Lung microvascular endothelial cell (primary cell): ENCODE data around the gene SRL. TPM values are rescaled to one million over a fixed set of nuclear protein-coding genes. Genes with fewer than 3 reads are reported as not detected.

Source experiments
- DNase-seq, 2 donors: peaks; one replicate each; pipeline versions ENCODE4 v3.0.0 to v3.0.0-alpha.2; 2010; ENCODE audit warnings: low read depth in 2 of 2
- total RNA-seq: library from RNA; depleted of rRNA; stranded (reverse); fragments of >200 nt; gene quantifications from 2 replicates; pipeline ENCODE4 v1.2.1, GENCODE V29; 2014

The SRL gene
- total RNA-seq: under 0.01 and 0.20 TPM in 2 replicates

- DNase-seq: no peak
Measured at GRCh38 chr16:4241928-4242283, at the start of gene SRL. Gene SRL (minus strand): TSS chr16:4242080. CDS start chr16:4242067, 13 bp downstream.

GRCh38 chr16:4290236-4290830 lies 48.5 kb upstream of the SRL start:
- DNase-seq: peak in 1 of 2 donors; percentile 42

- peak; percentile 50 to 64 for DNase-seq
Measured at GRCh38 chr16:4288148-4288921, 46.5 kb upstream of the SRL start.

GRCh38 chr16:4285167-4285566 lies 43.3 kb upstream of the SRL start:
- no peak for DNase-seq

- DNase-seq: no peak
Measured at GRCh38 chr16:4283939-4284338, 42.1 kb upstream of the SRL start.

- no peak for DNase-seq
Measured at GRCh38 chr16:4283441-4283840, 41.6 kb upstream of the SRL start.

GRCh38 chr16:4280625-4281024 lies 38.7 kb upstream of the SRL start:
- DNase-seq: no peak

- no peak for DNase-seq
Measured at GRCh38 chr16:4277987-4278513, 36.2 kb upstream of the SRL start.

GRCh38 chr16:4275861-4276260 lies 34.0 kb upstream of the SRL start:
- no peak for DNase-seq

GRCh38 chr16:4273858-4274311 lies 32.0 kb upstream of the SRL start:
- DNase-seq: peak; percentile 53 to 60

GRCh38 chr16:4272114-4272956 lies 30.5 kb upstream of the SRL start:
- peak; percentile 40 to 60 for DNase-seq

- peak; percentile 94 to 95 for DNase-seq
Measured at GRCh38 chr16:4271176-4272113, 29.6 kb upstream of the SRL start.

- no peak for DNase-seq
Measured at GRCh38 chr16:4270595-4270994, 28.7 kb upstream of the SRL start.

- no peak for DNase-seq
Measured at GRCh38 chr16:4270091-4270490, 28.2 kb upstream of the SRL start.

- peak; percentile 24 to 26 for DNase-seq
Measured at GRCh38 chr16:4266372-4266771, 24.5 kb upstream of the SRL start.

- DNase-seq: no peak
Measured at GRCh38 chr16:4265676-4266075, 23.8 kb upstream of the SRL start.

- DNase-seq: no peak
Measured at GRCh38 chr16:4264546-4264945, 22.7 kb upstream of the SRL start.

GRCh38 chr16:4263504-4264436 lies 21.9 kb upstream of the SRL start:
- peak; percentile 43 to 44 for DNase-seq

- no peak for DNase-seq
Measured at GRCh38 chr16:4262303-4262835, 20.5 kb upstream of the SRL start.
